SU-DHL-6 (cell line): ENCODE measurements around the gene SORCS2.

ENCODE experiments used
- EZH2phosphoT487 ChIP-seq: fragments of 200-600 bp; sonication (generic), shearing (Covaris generic); conservative IDR thresholded peaks from 2 replicates; pipeline ENCODE4 v1.6.1; 2018; ENCODE audit warnings: mild to moderate bottlenecking, antibody characterized with exemption, low read length, moderate library complexity, mixed read lengths
- TF ChIP-seq, protein P1 (sequence below): fragments of 200-600 bp; sonication (generic); IDR thresholded peaks from one replicate; pipeline ENCODE4 v1.5.1; 2017; ENCODE audit warnings: antibody characterized with exemption, mild to moderate bottlenecking, low read length, moderate library complexity; ENCODE audit not compliant: insufficient read depth, poor library complexity, severe bottlenecking

DNA sequence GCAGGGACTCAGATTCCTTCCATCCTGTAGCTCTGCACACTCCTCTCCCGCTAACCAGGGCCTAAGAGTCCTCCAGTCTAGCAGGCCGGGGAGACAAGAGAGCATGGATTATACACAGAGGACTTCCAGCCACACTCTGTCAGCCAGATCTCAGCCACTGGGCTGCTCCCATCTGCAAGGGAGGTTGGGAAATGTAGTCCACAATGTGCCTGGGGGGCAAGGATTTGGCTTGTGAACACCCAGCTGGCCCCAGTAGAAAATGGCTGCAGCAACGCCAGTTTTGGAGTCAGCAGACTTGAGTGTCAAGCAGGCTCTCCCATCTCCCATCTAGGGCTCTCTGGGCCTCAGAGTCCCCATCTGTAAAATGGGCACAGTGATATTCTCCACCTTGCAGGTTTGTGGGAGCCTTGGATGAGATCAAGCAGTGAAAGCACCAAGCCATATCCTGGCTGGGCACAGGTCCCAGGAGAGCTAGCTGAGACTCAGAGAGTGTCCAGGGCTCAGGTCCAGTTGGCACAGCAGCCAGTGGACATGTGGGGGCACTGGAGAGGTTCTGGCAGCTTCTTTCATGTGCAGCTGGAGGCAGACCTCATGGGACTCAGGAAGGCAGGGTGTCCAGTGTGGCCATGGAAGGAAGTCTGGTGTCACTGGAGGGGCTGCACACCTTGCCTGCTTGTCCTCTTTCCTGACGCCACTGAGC, 227.8 kb downstream of the SORCS2 start:
- TF ChIP-seq, protein P1, sequence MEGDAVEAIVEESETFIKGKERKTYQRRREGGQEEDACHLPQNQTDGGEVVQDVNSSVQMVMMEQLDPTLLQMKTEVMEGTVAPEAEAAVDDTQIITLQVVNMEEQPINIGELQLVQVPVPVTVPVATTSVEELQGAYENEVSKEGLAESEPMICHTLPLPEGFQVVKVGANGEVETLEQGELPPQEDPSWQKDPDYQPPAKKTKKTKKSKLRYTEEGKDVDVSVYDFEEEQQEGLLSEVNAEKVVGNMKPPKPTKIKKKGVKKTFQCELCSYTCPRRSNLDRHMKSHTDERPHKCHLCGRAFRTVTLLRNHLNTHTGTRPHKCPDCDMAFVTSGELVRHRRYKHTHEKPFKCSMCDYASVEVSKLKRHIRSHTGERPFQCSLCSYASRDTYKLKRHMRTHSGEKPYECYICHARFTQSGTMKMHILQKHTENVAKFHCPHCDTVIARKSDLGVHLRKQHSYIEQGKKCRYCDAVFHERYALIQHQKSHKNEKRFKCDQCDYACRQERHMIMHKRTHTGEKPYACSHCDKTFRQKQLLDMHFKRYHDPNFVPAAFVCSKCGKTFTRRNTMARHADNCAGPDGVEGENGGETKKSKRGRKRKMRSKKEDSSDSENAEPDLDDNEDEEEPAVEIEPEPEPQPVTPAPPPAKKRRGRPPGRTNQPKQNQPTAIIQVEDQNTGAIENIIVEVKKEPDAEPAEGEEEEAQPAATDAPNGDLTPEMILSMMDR: no peak
- no peak for TF ChIP-seq EZH2phosphoT487
